HepG2 (cell line): ENCODE results near the gene GASK1A. TPM values are rescaled to one million over a fixed set of nuclear protein-coding genes. Genes with fewer than 3 reads are reported as not detected.

Source experiments
- ATAC-seq: fragments of 200-7000 bp; cut with Tn5 transposase; 3 replicates; pipeline ENCODE4 v1.9.1; 2020; ENCODE audit warnings: mild to moderate bottlenecking, moderate library complexity
- BruUV-seq: library from RNA; stranded (reverse); fragments of 400-500 nt; replicated peaks from 2 replicates; lab custom pipeline; 2021; lab: Mats Ljungman, UMichigan
- CTCF ChIA-PET: fragments of 300-600 bp; formaldehyde crosslinking; extraction: SDS; loops from one replicate; lab custom pipeline; 2021; ENCODE audit warnings: low total read pairs, inconsistent platforms, low intra/inter-chr PET ratio; lab: Yijun Ruan, JAX
- POLR2A ChIA-PET: fragments of 350-600 bp; sonication (Branson Sonifier 250); formaldehyde crosslinking; loops from one replicate; lab custom pipeline; 2020; ENCODE audit warnings: antibody characterized with exemption, inconsistent platforms; lab: Yijun Ruan, JAX
- DNase-seq: peaks from one replicate; pipeline ENCODE4 v3.0.0-alpha.2; 2015; ENCODE audit warnings: low spot score
- FAIRE-seq: peaks from 3 replicates; lab custom pipeline; 2011; peaks lifted over from hg19 to GRCh38; lab: Jason Lieb, UNC
- H2AFZ ChIP-seq: one replicate; pipeline ENCODE4 v1.6.1; 2011; ENCODE audit warnings: low read length, inconsistent platforms
- H3K27ac ChIP-seq: fragments of 300-600 bp; 3 replicates; pipeline ENCODE4 v1.8.0; 2011; ENCODE audit warnings: mixed run types, mild to moderate bottlenecking, mixed read lengths, low read length, inconsistent platforms; ENCODE audit not compliant: insufficient read depth; ENCODE audit errors: extremely low read length
- H3K27me3 ChIP-seq, 2 experiments: fragments of 200-600 bp in 1 of 2; 2 replicates in 1 of 2; 3 replicates in 1 of 2; pipeline versions ENCODE4 v1.6.0 to v1.8.0; 2011; ENCODE audit warnings: low read length in 2 of 2, mild to moderate bottlenecking in 2 of 2, moderate library complexity in 2 of 2, inconsistent platforms in 1 of 2; ENCODE audit not compliant: insufficient read depth in 2 of 2, control insufficient read depth in 1 of 2
- H3K36me3 ChIP-seq, 2 experiments: fragments of 200-600 bp in 1 of 2; replicated peaks in 1 of 2; 2 replicates in 1 of 2; 3 replicates in 1 of 2; pipeline versions ENCODE4 v1.5.1 to v1.8.0; 2011; ENCODE audit warnings: low read length in 2 of 2, inconsistent platforms in 1 of 2; ENCODE audit not compliant: insufficient read depth in 2 of 2, control insufficient read depth in 1 of 2
- H3K4me1 ChIP-seq: 2 replicates; pipeline ENCODE4 v1.5.1; 2012; ENCODE audit warnings: low read length, inconsistent platforms; ENCODE audit not compliant: insufficient read depth
- H3K4me2 ChIP-seq: 2 replicates; pipeline ENCODE4 v1.6.0; 2011; ENCODE audit warnings: low read depth, low read length, inconsistent platforms
- H3K4me3 ChIP-seq, 3 experiments: fragments of 200-600 bp in 1 of 3; sonication (generic), shearing (Covaris generic) in 1 of 3; replicated peaks in 1 of 3; 2 replicates each; pipeline ENCODE4 v1.5.1; 2011 to 2016; ENCODE audit warnings: low read length in 3 of 3, inconsistent platforms in 2 of 3, low read depth in 2 of 3, mild to moderate bottlenecking in 2 of 3, control low read depth in 1 of 3, mixed read lengths in 1 of 3; ENCODE audit not compliant: insufficient read depth in 1 of 3
- H3K79me2 ChIP-seq: one replicate; pipeline ENCODE4 v1.6.1; 2011; ENCODE audit warnings: low read length, inconsistent platforms; ENCODE audit not compliant: insufficient read depth
- H3K9ac ChIP-seq: 2 replicates; pipeline ENCODE4 v1.6.0; 2011; ENCODE audit warnings: mild to moderate bottlenecking, low read depth, low read length, inconsistent platforms; ENCODE audit not compliant: insufficient read depth
- H3K9me3 ChIP-seq: 2 replicates; pipeline ENCODE4 v1.5.1; 2012; ENCODE audit warnings: mild to moderate bottlenecking, low read length
- H4K20me1 ChIP-seq: 2 replicates; pipeline ENCODE4 v1.6.0; 2011; ENCODE audit warnings: inconsistent platforms, mild to moderate bottlenecking, low read length, moderate library complexity; ENCODE audit not compliant: insufficient read depth
- ATF7-NPFF ChIP-seq: sonication (generic); formaldehyde crosslinking; IDR thresholded peaks from 2 replicates; pipeline ENCODE4 v1.8.1; 2023; ENCODE audit warnings: mild to moderate bottlenecking, low read depth, missing genetic modification reagents, moderate library complexity
- CAMTA2 ChIP-seq: sonication (generic); formaldehyde crosslinking; IDR thresholded peaks from 2 replicates; pipeline ENCODE4 v1.4.0; 2020; ENCODE audit warnings: mild to moderate bottlenecking, missing genetic modification reagents, borderline replicate concordance
- FOSL2 ChIP-seq: sonication (generic); formaldehyde crosslinking; IDR thresholded peaks from 2 replicates; pipeline ENCODE4 v1.4.0; 2020; ENCODE audit warnings: missing genetic modification reagents
- FOXA1 ChIP-seq, 2 experiments: fragments of 450-650 bp in 1 of 2; sonication (generic) in 1 of 2; formaldehyde crosslinking in 1 of 2; IDR thresholded peaks; 2 replicates each; pipeline versions ENCODE4 v1.4.0 to v1.6.1; 2016 to 2020; ENCODE audit warnings: missing genetic modification reagents in 1 of 2
- MXI1 ChIP-seq: IDR thresholded peaks from 3 replicates; pipeline ENCODE4 v1.6.1; 2012; ENCODE audit warnings: low read depth, low read length, inconsistent platforms, borderline replicate concordance
- NFE2L2 ChIP-seq: fragments of 150-350 bp; IDR thresholded peaks from 2 replicates; pipeline ENCODE4 v1.6.1; 2014; ENCODE audit warnings: low read length
- POGZ ChIP-seq: sonication (generic); formaldehyde crosslinking; IDR thresholded peaks from 2 replicates; pipeline ENCODE4 v1.4.0; 2020; ENCODE audit warnings: mild to moderate bottlenecking, missing genetic modification reagents
- SMAD9 ChIP-seq: sonication (generic); formaldehyde crosslinking; IDR thresholded peaks from 2 replicates; pipeline ENCODE4 v1.5.1; 2020; ENCODE audit warnings: mild to moderate bottlenecking, missing genetic modification reagents
- TBX3 ChIP-seq: fragments of 450-650 bp; IDR thresholded peaks from 2 replicates; pipeline ENCODE4 v1.6.1; 2017; ENCODE audit warnings: antibody characterized with exemption, mild to moderate bottlenecking, inconsistent platforms, borderline replicate concordance
- YEATS2 ChIP-seq: sonication (generic); formaldehyde crosslinking; IDR thresholded peaks from 2 replicates; pipeline ENCODE4 v1.4.0; 2020; ENCODE audit warnings: missing genetic modification reagents, borderline replicate concordance
- ZNF124 ChIP-seq: sonication (generic); formaldehyde crosslinking; IDR thresholded peaks from 2 replicates; pipeline ENCODE4 v1.4.0; 2020; ENCODE audit warnings: missing genetic modification reagents
- ZNF235 ChIP-seq: sonication (generic); formaldehyde crosslinking; IDR thresholded peaks from 2 replicates; pipeline ENCODE4 v1.8.1; 2023; ENCODE audit warnings: mild to moderate bottlenecking, missing genetic modification reagents, borderline replicate concordance
- ZNF256 ChIP-seq: sonication (generic); formaldehyde crosslinking; conservative IDR thresholded peaks from 2 replicates; pipeline ENCODE4 v1.4.0; 2020; ENCODE audit warnings: missing genetic modification reagents
- ZNF569 ChIP-seq: sonication (generic); formaldehyde crosslinking; IDR thresholded peaks from 2 replicates; pipeline ENCODE4 v1.5.0; 2020; ENCODE audit warnings: mild to moderate bottlenecking, missing genetic modification reagents, moderate library complexity, borderline replicate concordance
- WGBS: methylation state at CpG from one replicate; pipeline ENCODE4 v1.1.6; 2017; ENCODE audit warnings: low lambda C conversion rate; 5-methylcytosine and 5-hydroxymethylcytosine counted together
- in situ Hi-C: cut with HindIII; loops from 2 replicates; pipeline ENCODE4 v1.10.0; 2017; ENCODE audit warnings: low pct_unique_long_range_greater_than_20kb; ENCODE audit not compliant: extremely low pct_ligation_motif_present
- intact Hi-C: fragments of 100-400 bp; cut with micrococcal nuclease; formaldehyde crosslinking; loops from one replicate; pipeline ENCODE4 v1.10.0; 2022; ENCODE audit not compliant: unreplicated experiment
- polyA plus RNA-seq, 8 experiments: library from polyadenylated mRNA; depleted of rRNA in 3 of 8; stranded (reverse) in 7 of 8; unstranded in 1 of 8; fragments of >200 nt; fragmentation: Illumina TruSeq in 4 of 8; extraction: Trizol in 4 of 8; gene quantifications; 2 replicates each; pipeline versions ENCODE4 v1.2.1 to v1.2.3, GENCODE V29; 2011 to 2016; ENCODE audit warnings: low read depth in 4 of 8, missing spikeins in 1 of 8, mixed read lengths in 1 of 8; ENCODE audit not compliant: insufficient read depth in 1 of 8
- total RNA-seq, 5 experiments: library from RNA; depleted of rRNA; stranded (reverse); fragments of >200 nt; fragmentation: Illumina TruSeq; extraction: Trizol; gene quantifications; 2 replicates each; pipeline ENCODE4 v1.2.3, GENCODE V29; 2016; ENCODE audit warnings: low read depth in 1 of 5
- TF ChIP-seq, protein P1 (sequence below): sonication (generic); formaldehyde crosslinking; IDR thresholded peaks from 2 replicates; pipeline ENCODE4 v1.8.1; 2023; ENCODE audit warnings: missing genetic modification reagents, mild to moderate bottlenecking, borderline replicate concordance
- TF ChIP-seq, protein P2 (sequence below): sonication (generic); formaldehyde crosslinking; IDR thresholded peaks from 2 replicates; pipeline ENCODE4 v1.4.0; 2020; ENCODE audit warnings: missing genetic modification reagents
- TF ChIP-seq, protein P3 (sequence below): IDR thresholded peaks from 2 replicates; pipeline ENCODE4 v1.6.1; 2016; ENCODE audit warnings: mild to moderate bottlenecking

GASK1A gene
- total and polyA plus RNA-seq, 2 of the 13 experiments (the other 11 are each of a cell fraction or from before 2014, with no cell fraction given) = not detected

DNA sequence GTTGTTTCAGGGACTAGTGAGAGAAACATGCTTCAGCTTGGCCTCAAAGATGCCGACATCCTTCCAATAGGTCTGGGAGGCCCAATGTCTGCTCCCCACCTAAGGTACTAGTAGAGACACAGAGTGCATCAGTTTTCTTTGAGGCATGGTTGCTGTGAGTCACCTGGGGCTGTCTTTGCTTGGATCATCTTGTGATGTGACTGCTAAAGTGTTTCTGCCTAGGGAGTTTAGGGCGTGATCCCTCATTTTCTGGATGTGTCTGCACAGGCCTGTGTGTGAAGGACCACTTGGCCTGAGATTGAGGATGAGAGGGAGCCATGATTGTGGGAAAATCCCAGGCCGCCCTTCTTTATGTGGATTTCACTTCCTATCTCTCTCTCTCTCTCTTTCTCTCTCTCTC lies 4.8 kb downstream of the GASK1A start:
- H3K36me3 ChIP-seq = no peaks in the 10 kb centered on the region
- CTCF ChIA-PET = no interaction called here

DNA sequence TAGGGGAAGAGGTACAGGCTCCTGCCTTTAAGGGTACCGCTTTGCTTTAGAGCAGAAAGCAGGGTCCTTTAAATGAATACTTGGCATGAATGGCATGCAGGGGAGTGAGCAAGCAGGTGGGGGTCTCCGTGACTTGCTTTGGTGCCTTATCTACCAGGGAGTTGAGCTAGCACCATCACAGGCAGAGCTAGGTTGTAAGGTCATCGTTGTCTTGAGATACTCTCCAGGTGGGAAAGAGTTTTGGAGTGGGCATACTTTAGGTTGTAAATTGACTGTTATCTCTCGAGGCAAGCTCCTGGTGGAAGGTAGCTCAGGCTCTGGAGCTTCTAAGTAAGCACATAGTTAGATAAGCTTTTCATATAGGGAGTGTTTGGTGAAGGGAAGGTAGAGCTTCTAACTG lies 5.6 kb downstream of the GASK1A start:
- Histone ChIP-seq H4K20me1 (no peaks in the 10 kb centered on the region), H3K4me2 (no peak overlapping the region), H3K4me1 (no peaks in the 10 kb centered on the region), H3K79me2 (no peaks in the 10 kb centered on the region), H3K9me3 (no peaks in the 10 kb centered on the region), H3K9ac (no peak overlapping the region), H2AFZ (no peak overlapping the region), H3K27me3 (peaks cover 7 to 55% of the 10 kb centered on the region in 2 experiments), H3K4me3 (no peak overlapping the region), H3K27ac (no peak overlapping the region), H3K36me3 (no peaks in the 10 kb centered on the region)
- no peak for FAIRE-seq
- no peak for ATAC-seq
- ChIA-PET CTCF (no interaction called here), POLR2A (no interaction called here)
- DNase-seq = no peak
- in situ Hi-C loops (no loop called here), intact Hi-C loops (no loop called here)
- no TSS peak for BruUV-seq
- 0% methylated on average over 4 of the region's 4 CpGs for WGBS
- no peak for TF ChIP-seq ZNF569 (CRISPR knock-in tag)
- no peak for TF ChIP-seq YEATS2
- TF ChIP-seq SMAD9 = no peak
- TF ChIP-seq CAMTA2 = no peak
- TF ChIP-seq, protein P1, sequence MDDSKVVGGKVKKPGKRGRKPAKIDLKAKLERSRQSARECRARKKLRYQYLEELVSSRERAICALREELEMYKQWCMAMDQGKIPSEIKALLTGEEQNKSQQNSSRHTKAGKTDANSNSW (CRISPR knock-in tag) = no peak
- TF ChIP-seq, protein P2, sequence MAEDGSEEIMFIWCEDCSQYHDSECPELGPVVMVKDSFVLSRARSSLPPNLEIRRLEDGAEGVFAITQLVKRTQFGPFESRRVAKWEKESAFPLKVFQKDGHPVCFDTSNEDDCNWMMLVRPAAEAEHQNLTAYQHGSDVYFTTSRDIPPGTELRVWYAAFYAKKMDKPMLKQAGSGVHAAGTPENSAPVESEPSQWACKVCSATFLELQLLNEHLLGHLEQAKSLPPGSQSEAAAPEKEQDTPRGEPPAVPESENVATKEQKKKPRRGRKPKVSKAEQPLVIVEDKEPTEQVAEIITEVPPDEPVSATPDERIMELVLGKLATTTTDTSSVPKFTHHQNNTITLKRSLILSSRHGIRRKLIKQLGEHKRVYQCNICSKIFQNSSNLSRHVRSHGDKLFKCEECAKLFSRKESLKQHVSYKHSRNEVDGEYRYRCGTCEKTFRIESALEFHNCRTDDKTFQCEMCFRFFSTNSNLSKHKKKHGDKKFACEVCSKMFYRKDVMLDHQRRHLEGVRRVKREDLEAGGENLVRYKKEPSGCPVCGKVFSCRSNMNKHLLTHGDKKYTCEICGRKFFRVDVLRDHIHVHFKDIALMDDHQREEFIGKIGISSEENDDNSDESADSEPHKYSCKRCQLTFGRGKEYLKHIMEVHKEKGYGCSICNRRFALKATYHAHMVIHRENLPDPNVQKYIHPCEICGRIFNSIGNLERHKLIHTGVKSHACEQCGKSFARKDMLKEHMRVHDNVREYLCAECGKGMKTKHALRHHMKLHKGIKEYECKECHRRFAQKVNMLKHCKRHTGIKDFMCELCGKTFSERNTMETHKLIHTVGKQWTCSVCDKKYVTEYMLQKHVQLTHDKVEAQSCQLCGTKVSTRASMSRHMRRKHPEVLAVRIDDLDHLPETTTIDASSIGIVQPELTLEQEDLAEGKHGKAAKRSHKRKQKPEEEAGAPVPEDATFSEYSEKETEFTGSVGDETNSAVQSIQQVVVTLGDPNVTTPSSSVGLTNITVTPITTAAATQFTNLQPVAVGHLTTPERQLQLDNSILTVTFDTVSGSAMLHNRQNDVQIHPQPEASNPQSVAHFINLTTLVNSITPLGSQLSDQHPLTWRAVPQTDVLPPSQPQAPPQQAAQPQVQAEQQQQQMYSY (CRISPR knock-in tag) = no peak
- no peak for TF ChIP-seq ZNF235 (CRISPR knock-in tag)
- TF ChIP-seq POGZ (CRISPR knock-in tag) = no peak
- TF ChIP-seq, protein P3, sequence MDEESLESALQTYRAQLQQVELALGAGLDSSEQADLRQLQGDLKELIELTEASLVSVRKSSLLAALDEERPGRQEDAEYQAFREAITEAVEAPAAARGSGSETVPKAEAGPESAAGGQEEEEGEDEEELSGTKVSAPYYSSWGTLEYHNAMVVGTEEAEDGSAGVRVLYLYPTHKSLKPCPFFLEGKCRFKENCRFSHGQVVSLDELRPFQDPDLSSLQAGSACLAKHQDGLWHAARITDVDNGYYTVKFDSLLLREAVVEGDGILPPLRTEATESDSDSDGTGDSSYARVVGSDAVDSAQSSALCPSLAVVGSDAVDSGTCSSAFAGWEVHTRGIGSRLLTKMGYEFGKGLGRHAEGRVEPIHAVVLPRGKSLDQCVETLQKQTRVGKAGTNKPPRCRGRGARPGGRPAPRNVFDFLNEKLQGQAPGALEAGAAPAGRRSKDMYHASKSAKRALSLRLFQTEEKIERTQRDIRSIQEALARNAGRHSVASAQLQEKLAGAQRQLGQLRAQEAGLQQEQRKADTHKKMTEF = no peak
- TF ChIP-seq FOXA1 (IDR thresholded peaks at IDR 0.05) = no peak
- no peak for TF ChIP-seq FOXA1 (CRISPR knock-in tag; IDR thresholded peaks at IDR 0.05)
- TF ChIP-seq MXI1 = no peak
- no peak for TF ChIP-seq ATF7-NPFF
- no peak for TF ChIP-seq ZNF256 (CRISPR knock-in tag)

More for the DNA sequence above, 4.8 kb downstream of the GASK1A start:
- FAIRE-seq (no peak), ATAC-seq (no peak), DNase-seq (no peak)
- H3K9me3 ChIP-seq = no peaks in the 10 kb centered on the region
- intact Hi-C loops = no loop called here
- H3K4me3 ChIP-seq = no peak overlapping the region
- no peak overlapping the region for H3K4me2 ChIP-seq
- no peaks in the 10 kb centered on the region for H4K20me1 ChIP-seq
- H3K9ac ChIP-seq = no peak overlapping the region
- H3K79me2 ChIP-seq = no peaks in the 10 kb centered on the region
- no peak overlapping the region for H3K27ac ChIP-seq
- WGBS = 33% methylated on average over 2 of the region's 3 CpGs
- POLR2A ChIA-PET = no interaction called here
- H3K4me1 ChIP-seq = no peaks in the 10 kb centered on the region
- TF ChIP-seq FOSL2 (no peak), NFE2L2 (no peak), ZNF124 (CRISPR knock-in tag) (no peak), TBX3 (no peak)
- H2AFZ ChIP-seq = no peak overlapping the region
- in situ Hi-C loops = no loop called here
- H3K27me3 ChIP-seq = peaks cover 10 to 60% of the 10 kb centered on the region in 2 experiments
- no TSS peak for BruUV-seq
